WTC11 (cell line): ENCODE results near the gene CCSER2.

Experiments
- CTCF ChIP-seq: fragments of 200-600 bp; IDR thresholded peaks from 2 replicates; pipeline ENCODE4 v1.8.0; 2022; ENCODE audit warnings: antibody characterized with exemption
- ETV6 ChIP-seq: sonication (generic); formaldehyde crosslinking; IDR thresholded peaks from 2 replicates; pipeline ENCODE4 v1.8.1; 2022; ENCODE audit warnings: mild to moderate bottlenecking, missing genetic modification reagents
- MAX ChIP-seq: sonication (generic); formaldehyde crosslinking; IDR thresholded peaks from 2 replicates; pipeline ENCODE4 v1.8.0; 2022; ENCODE audit warnings: mild to moderate bottlenecking, missing genetic modification reagents
- ZNF532 ChIP-seq: fragments of 250-450 bp; sonication (Bioruptor Pico); IDR thresholded peaks from 2 replicates; pipeline ENCODE4 v1.9.0; 2021; ENCODE audit warnings: mild to moderate bottlenecking, borderline replicate concordance
- ZNF671 ChIP-seq: fragments of 250-450 bp; sonication (Bioruptor Pico); IDR thresholded peaks from 2 replicates; pipeline ENCODE4 v1.8.0; 2021; ENCODE audit warnings: mild to moderate bottlenecking

GRCh38 chr10:84348860-84349259, 20.5 kb downstream of the CCSER2 start:
- no peak for TF ChIP-seq ZNF532 (CRISPR knock-in tag)
- no peak for TF ChIP-seq CTCF
- no peak for TF ChIP-seq MAX (CRISPR knock-in tag)
- no peak for TF ChIP-seq ZNF671 (CRISPR knock-in tag)
- TF ChIP-seq ETV6: no peak
